Endodermal cell (in vitro differentiated cells): ENCODE measurements around the gene HDAC11. TPM values are rescaled to one million over a fixed set of nuclear protein-coding genes. Genes with fewer than 3 reads are reported as not detected.

Experiments used
- DNase-seq: peaks from one replicate; pipeline ENCODE4 v3.0.0-alpha.2; 2017
- H3K27ac ChIP-seq: 2 replicates; pipeline ENCODE4 v1.5.1; 2013; ENCODE audit warnings: mild to moderate bottlenecking, low read depth, low read length, moderate library complexity
- H3K27me3 ChIP-seq: 2 replicates; pipeline ENCODE4 v1.6.1; 2013; ENCODE audit warnings: mild to moderate bottlenecking, low read length, moderate library complexity; ENCODE audit not compliant: insufficient read depth, control insufficient read depth, poor library complexity, severe bottlenecking
- H3K36me3 ChIP-seq: 2 replicates; pipeline ENCODE4 v1.7.0; 2013; ENCODE audit warnings: mild to moderate bottlenecking, low read length, moderate library complexity; ENCODE audit not compliant: control insufficient read depth, insufficient read depth
- H3K4me1 ChIP-seq: one replicate; pipeline ENCODE4 v1.7.0; 2013; ENCODE audit warnings: low read length; ENCODE audit not compliant: control insufficient read depth, insufficient read depth
- H3K4me3 ChIP-seq: 2 replicates; pipeline ENCODE4 v1.5.1; 2013; ENCODE audit warnings: mild to moderate bottlenecking, low read length, moderate library complexity
- H3K9ac ChIP-seq: 2 replicates; pipeline ENCODE4 v1.6.1; 2013; ENCODE audit warnings: mild to moderate bottlenecking, low read length, moderate library complexity; ENCODE audit not compliant: poor library complexity, severe bottlenecking; ENCODE audit errors: extremely low read depth
- H3K9me3 ChIP-seq: 2 replicates; pipeline ENCODE4 v1.6.1; 2013; ENCODE audit warnings: mild to moderate bottlenecking, low read length, moderate library complexity; ENCODE audit not compliant: control insufficient read depth
- H3K27ac Mint-ChIP-seq: 2 replicates; pipeline ENCODE4 v1.8.0; 2020; ENCODE audit warnings: mixed read lengths
- H3K27me3 Mint-ChIP-seq: 2 replicates; pipeline ENCODE4 v1.8.0; 2021; ENCODE audit warnings: mild to moderate bottlenecking, mixed read lengths; ENCODE audit not compliant: insufficient read depth
- H3K36me3 Mint-ChIP-seq: 2 replicates; pipeline ENCODE4 v1.8.0; 2020; ENCODE audit warnings: low read depth, mixed read lengths
- H3K4me1 Mint-ChIP-seq: 2 replicates; pipeline ENCODE4 v1.8.0; 2020; ENCODE audit warnings: mixed read lengths
- H3K4me3 Mint-ChIP-seq: 2 replicates; pipeline ENCODE4 v1.8.0; 2020; ENCODE audit warnings: mild to moderate bottlenecking, moderate library complexity, mixed read lengths
- H3K9me3 Mint-ChIP-seq: 2 replicates; pipeline ENCODE4 v1.8.0; 2020; ENCODE audit warnings: mild to moderate bottlenecking, mixed read lengths
- CTCF ChIP-seq: fragments of 200-600 bp; sonication (generic); conservative IDR thresholded peaks from 2 replicates; pipeline ENCODE4 v1.5.0; 2021; ENCODE audit warnings: antibody characterized with exemption, mild to moderate bottlenecking
- WGBS, 2 experiments: methylation state at CpG; one replicate each; pipeline versions ENCODE4 v1.1.5 to v1.1.7; 2013; ENCODE audit warnings: missing lambda C conversion rate in 2 of 2, mixed read lengths in 1 of 2; ENCODE audit not compliant: insufficient coverage in 1 of 2, insufficient read length in 1 of 2; 5-methylcytosine and 5-hydroxymethylcytosine counted together
- total RNA-seq, 2 donors: library from RNA; stranded (reverse); fragmentation: NEBNext Ultra II Directional in 1 of 2; extraction: Animal tissue kit (Norgen Biotek cat#: 25700) in 1 of 2; gene quantifications; 2 replicates in 1 of 2; 3 replicates in 1 of 2; pipeline ENCODE4 v1.2.1, GENCODE V29; 2021

The HDAC11 gene
- total RNA-seq, 2 donors from 2014 or later, result 17.0 to 17.1 TPM

DNA sequence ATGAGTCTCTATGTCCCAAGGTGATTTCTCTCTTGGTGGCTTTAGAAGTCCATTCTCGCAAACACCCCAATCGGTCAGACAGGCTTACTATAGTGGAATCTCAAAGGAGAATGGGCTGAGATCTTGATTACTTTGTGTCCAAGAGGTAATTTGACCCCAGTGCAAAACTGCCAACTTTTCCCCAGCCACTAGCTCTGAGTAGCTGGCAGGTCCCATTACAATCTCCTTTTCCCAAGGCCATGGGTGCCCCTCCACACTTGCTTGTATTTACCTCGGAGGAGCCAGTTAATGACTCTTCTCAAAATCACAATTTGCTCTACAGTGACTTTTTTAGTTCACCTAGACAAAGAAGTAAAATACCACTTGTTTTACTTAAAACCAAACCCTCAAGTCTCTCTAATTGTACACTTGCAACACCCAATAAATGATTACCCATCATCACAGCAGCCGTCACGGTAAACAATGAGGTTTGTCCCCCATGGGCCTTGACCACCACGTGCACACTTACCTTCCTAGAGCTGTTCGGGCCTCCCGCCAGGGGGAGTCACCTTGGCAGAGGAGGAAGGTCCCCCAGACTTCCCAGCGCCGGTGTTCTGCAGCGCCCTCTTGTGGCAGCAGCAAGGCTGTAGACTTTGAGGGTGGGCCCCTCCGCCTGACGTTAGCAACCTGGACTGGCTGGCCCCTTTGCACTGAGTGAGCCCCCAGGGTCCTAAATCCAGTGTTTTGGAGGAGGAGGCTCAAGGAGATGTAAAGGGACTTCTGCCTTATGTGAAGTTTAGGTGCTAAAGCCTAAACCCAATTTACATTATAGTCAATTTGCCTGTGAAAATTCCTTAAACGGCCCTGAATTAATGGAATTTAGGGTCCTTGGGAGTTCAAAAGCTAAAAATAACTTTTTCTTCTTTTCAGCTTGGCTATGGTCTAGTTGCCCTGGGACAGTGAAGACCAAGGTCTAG, 18.7 kb upstream of the HDAC11 start:
- Histone ChIP-seq H3K9me3 (no peaks in the 10 kb centered on the region), H3K27me3 (no peaks in the 10 kb centered on the region), H3K4me1 (no peaks in the 10 kb centered on the region), H3K9ac (no peak overlapping the region), H3K36me3 (no peaks in the 10 kb centered on the region), H3K4me3 (no peak overlapping the region), H3K27ac (no peak overlapping the region)
- TF ChIP-seq CTCF, result peak; percentile 97
- DNase-seq, result peak; percentile 96
- peaks cover 3% of the 10 kb centered on the region for H3K4me1 Mint-ChIP-seq
- H3K36me3 Mint-ChIP-seq, result no peaks in the 10 kb centered on the region
- 38 to 58% methylated on average over 6 to 14 of the region's 14 CpGs for WGBS, 2 experiments
- H3K27ac Mint-ChIP-seq, result no peak overlapping the region
- no peaks in the 10 kb centered on the region for H3K9me3 Mint-ChIP-seq
- H3K27me3 Mint-ChIP-seq, result peaks cover 17% of the 10 kb centered on the region
- H3K4me3 Mint-ChIP-seq, result no peak overlapping the region

DNA sequence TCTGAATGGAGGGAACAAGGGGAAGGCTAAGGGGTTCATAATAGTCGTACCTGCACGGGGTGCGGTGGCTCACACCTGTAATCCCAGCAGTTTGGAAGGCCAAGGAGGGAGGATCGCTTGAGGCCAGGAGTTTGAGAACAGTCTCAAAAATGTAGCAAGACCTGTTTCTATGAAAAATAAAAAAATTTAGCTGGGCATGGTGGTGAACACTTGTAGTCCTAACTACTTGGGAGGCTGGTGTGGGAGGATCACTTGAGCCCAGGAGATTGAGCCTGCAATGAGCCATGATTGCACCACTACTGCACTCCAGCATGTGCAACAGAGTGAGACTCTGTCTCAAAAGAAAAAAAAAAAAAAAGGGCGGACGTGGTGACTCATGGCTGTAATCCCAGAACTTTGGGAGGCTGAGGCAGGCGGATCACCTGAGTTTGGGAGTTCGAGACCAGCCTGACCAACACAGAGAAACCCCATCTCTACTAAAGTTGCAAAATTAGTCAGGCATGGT, 17.9 kb upstream of the HDAC11 start:
- TF ChIP-seq CTCF, result no peak
- Mint-ChIP-seq H3K36me3 (no peaks in the 10 kb centered on the region), H3K27me3 (peaks cover 17% of the 10 kb centered on the region), H3K4me3 (no peak overlapping the region), H3K4me1 (peaks cover 3% of the 10 kb centered on the region), H3K27ac (no peak overlapping the region), H3K9me3 (no peaks in the 10 kb centered on the region)
- DNase-seq, result no peak
- no peak overlapping the region for H3K9ac ChIP-seq
- H3K4me3 ChIP-seq, result no peak overlapping the region
- H3K27me3 ChIP-seq, result no peaks in the 10 kb centered on the region
- no peaks in the 10 kb centered on the region for H3K9me3 ChIP-seq
- H3K4me1 ChIP-seq, result no peaks in the 10 kb centered on the region
- WGBS, 2 experiments, result 91 to 93% methylated on average over 6 to 8 of the region's 8 CpGs
- H3K36me3 ChIP-seq, result no peaks in the 10 kb centered on the region
- no peak overlapping the region for H3K27ac ChIP-seq

DNA sequence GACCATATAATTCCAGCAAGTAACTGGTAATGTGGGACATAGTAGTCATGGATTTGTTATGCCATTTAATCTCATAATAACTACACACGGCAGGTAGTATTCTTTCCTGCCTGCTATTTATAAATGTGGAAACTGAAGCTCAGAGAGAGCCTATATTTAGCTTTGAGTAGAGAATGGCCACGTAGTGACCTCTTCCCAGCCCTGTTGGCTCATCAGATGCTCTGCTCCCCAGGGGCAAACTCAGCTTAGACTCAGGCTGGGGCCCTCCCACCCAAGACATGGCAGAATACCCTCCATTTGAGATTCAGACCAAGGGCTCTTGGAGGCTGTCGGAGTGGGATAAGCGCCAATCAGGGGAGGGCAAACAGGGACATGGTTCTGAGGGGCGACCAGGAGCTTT, 17.3 kb upstream of the HDAC11 start:
- H3K27ac ChIP-seq, result no peak overlapping the region
- no peaks in the 10 kb centered on the region for H3K9me3 ChIP-seq
- H3K36me3 ChIP-seq, result no peaks in the 10 kb centered on the region
- H3K4me1 ChIP-seq, result no peaks in the 10 kb centered on the region
- H3K27me3 ChIP-seq, result no peaks in the 10 kb centered on the region
- peaks cover 17% of the 10 kb centered on the region for H3K27me3 Mint-ChIP-seq
- no peak for DNase-seq
- H3K9me3 Mint-ChIP-seq, result no peaks in the 10 kb centered on the region
- H3K9ac ChIP-seq, result no peak overlapping the region
- no peak overlapping the region for H3K4me3 ChIP-seq
- TF ChIP-seq CTCF, result no peak
- 87% methylated on average over 5 of the region's 5 CpGs; no CpG with 5 or more reads in 1 of the 2 experiments for WGBS, 2 experiments
- no peak overlapping the region for H3K4me3 Mint-ChIP-seq
- H3K27ac Mint-ChIP-seq, result no peak overlapping the region
- peaks cover 3% of the 10 kb centered on the region for H3K4me1 Mint-ChIP-seq
- no peaks in the 10 kb centered on the region for H3K36me3 Mint-ChIP-seq
